ENCODE measurements around the gene ZBTB21. TPM values are rescaled to one million over a fixed set of nuclear protein-coding genes. Genes with fewer than 3 reads are reported as not detected.

ZBTB21 gene
- total RNA-seq, 1 experiment from 2014 or later, result 18.1 TPM

DNA sequence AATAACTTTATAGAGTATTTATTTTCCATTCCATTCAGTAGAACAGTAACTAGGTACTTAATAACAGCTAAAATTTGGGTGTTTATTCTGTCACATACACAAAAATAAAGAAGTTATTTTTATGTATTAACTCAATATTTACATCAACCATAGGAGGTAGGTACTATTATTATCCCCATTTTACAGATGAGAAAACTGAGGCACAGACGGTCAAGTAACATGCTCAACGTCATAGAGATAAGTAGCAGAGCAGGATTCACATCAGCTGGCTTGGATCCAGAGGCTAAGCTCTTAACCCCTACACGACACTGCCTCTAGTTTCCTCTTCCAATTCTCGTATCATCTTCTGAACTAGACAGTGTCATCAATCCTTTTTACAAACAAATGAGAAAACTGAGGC is 9.3 kb downstream of the ZBTB21 start:
- no peaks in the 10 kb centered on the region for H3K4me1 Mint-ChIP-seq
- no peak overlapping the region for H3K56ac ChIP-seq (ENCODE audit: insufficient read length, low read depth, low read length)

More for the DNA sequence above, 9.3 kb downstream of the ZBTB21 start:
- H3K27me3 Mint-ChIP-seq (ENCODE audit: low read depth), result no peaks in the 10 kb centered on the region
- Histone ChIP-seq H2BK12ac (ENCODE audit: insufficient read length, low read depth, low read length) (no peak overlapping the region), H3K14ac (ENCODE audit: insufficient read depth, low read length) (no peak overlapping the region), H3K9ac (ENCODE audit: extremely low read depth, insufficient read length, low read length) (no peak overlapping the region), H3K27ac (ENCODE audit: insufficient read length, low read depth, low read length) (no peak overlapping the region), H3K23me2 (ENCODE audit: insufficient read length, low read depth, low read length, poor library complexity, severe bottlenecking) (no peaks in the 10 kb centered on the region), H4K91ac (ENCODE audit: insufficient read length, low read depth, low read length) (no peak overlapping the region), H3K27me3 (ENCODE audit: insufficient read depth, low read length) (no peaks in the 10 kb centered on the region), H4K20me1 (ENCODE audit: control insufficient read depth, insufficient read depth, insufficient read length) (no peaks in the 10 kb centered on the region), H2BK20ac (ENCODE audit: low read depth, low read length, poor library complexity, severe bottlenecking) (no peak overlapping the region), H4K8ac (replicated peaks; ENCODE audit: insufficient read length, low read depth, low read length) (no peak overlapping the region), H2AFZ (ENCODE audit: low read length) (no peak overlapping the region), H3K23ac (ENCODE audit: insufficient read length, low read depth, low read length) (no peak overlapping the region), H3T11ph (ENCODE audit: low read length) (no peak overlapping the region), H3K4me2 (ENCODE audit: insufficient read depth, insufficient read length, low read length) (no peak overlapping the region), H3K4me1 (ENCODE audit: insufficient read depth, low read length) (no peaks in the 10 kb centered on the region), H2BK120ac (ENCODE audit: low read depth, low read length, poor library complexity, severe bottlenecking) (no peak overlapping the region), H3K79me1 (ENCODE audit: insufficient read depth, low read depth, low read length, poor library complexity, severe bottlenecking) (peaks cover 5% of the 10 kb centered on the region), H3K79me2 (ENCODE audit: insufficient read depth, low read length) (0 out of 2 replicates have a peak, but pooled peaks cover 3% of the 10 kb centered on the region), H3K4ac (ENCODE audit: low read depth, low read length) (no peak overlapping the region), H4K5ac (ENCODE audit: insufficient read length, low read depth, low read length) (no peak overlapping the region), H3K9me3 (ENCODE audit: control insufficient read depth, low read depth, low read length) (peaks cover 7% of the 10 kb centered on the region), H2BK15ac (ENCODE audit: low read depth, low read length) (no peak overlapping the region), H2BK5ac (ENCODE audit: insufficient read length, low read length) (no peak overlapping the region), H3K18ac (ENCODE audit: insufficient read length, low read depth, low read length) (no peak overlapping the region), H2AK5ac (ENCODE audit: insufficient read length, low read length) (no peak overlapping the region)
- no peak for DNase-seq
- WGBS (ENCODE audit: extremely low coverage, insufficient read length, low lambda C conversion rate), result no CpG with 5 or more reads among the region's 4 CpGs
- peaks cover 11 to 18% of the 10 kb centered on the region in 2 experiments for H3K9me3 Mint-ChIP-seq
- no peak overlapping the region for H3K4me3 Mint-ChIP-seq
- no peak overlapping the region for H3K27ac Mint-ChIP-seq
- TF ChIP-seq, protein P1, sequence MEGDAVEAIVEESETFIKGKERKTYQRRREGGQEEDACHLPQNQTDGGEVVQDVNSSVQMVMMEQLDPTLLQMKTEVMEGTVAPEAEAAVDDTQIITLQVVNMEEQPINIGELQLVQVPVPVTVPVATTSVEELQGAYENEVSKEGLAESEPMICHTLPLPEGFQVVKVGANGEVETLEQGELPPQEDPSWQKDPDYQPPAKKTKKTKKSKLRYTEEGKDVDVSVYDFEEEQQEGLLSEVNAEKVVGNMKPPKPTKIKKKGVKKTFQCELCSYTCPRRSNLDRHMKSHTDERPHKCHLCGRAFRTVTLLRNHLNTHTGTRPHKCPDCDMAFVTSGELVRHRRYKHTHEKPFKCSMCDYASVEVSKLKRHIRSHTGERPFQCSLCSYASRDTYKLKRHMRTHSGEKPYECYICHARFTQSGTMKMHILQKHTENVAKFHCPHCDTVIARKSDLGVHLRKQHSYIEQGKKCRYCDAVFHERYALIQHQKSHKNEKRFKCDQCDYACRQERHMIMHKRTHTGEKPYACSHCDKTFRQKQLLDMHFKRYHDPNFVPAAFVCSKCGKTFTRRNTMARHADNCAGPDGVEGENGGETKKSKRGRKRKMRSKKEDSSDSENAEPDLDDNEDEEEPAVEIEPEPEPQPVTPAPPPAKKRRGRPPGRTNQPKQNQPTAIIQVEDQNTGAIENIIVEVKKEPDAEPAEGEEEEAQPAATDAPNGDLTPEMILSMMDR (conservative IDR thresholded peaks at IDR 0.05), result no peak
- H3K36me3 Mint-ChIP-seq (ENCODE audit: insufficient read depth in 1 of 3, low read depth in 3 of 3), result peaks cover 38 to 56% (median 46%) of the 10 kb centered on the region in 3 experiments
